AG04449 (cell line): Measurements from ENCODE around the gene ANKRD16.
"Not testable (repeated sequence)": the region's sequence is repeated elsewhere in the genome, so short reads cannot be mapped to it uniquely, and the experiment has no call there.

ENCODE experiments used
- CTCF ChIA-PET: fragments of 350-600 bp; formaldehyde crosslinking; extraction: SDS; loops from one replicate; lab custom pipeline; 2021; ENCODE audit warnings: antibody characterized with exemption; lab: Yijun Ruan, JAX
- POLR2A ChIA-PET: fragments of 400-600, 350-600 bp; formaldehyde crosslinking; extraction: SDS; loops from one replicate; lab custom pipeline; 2020; ENCODE audit warnings: antibody characterized with exemption, inconsistent platforms; lab: Yijun Ruan, JAX
- DNase-seq: peaks from one replicate; pipeline ENCODE4 v3.0.0-alpha.2; 2010; ENCODE audit warnings: low read depth, low spot score
- H3K4me3 ChIP-seq: 2 replicates; pipeline ENCODE4 v1.5.1; 2011; ENCODE audit warnings: low read depth, mild to moderate bottlenecking, control low read depth, low read length
- CTCF ChIP-seq: IDR thresholded peaks from one replicate; pipeline ENCODE4 v1.5.1; 2011; ENCODE audit warnings: mild to moderate bottlenecking, moderate library complexity, low read length, control low read depth, inconsistent platforms; ENCODE audit not compliant: insufficient read depth; ENCODE audit errors: missing control alignments

The ANKRD16 gene

GRCh38 chr10:5918763-5919162 is 29.1 kb upstream of the ANKRD16 start:
- DNase-seq = no peak
- ChIA-PET POLR2A (no interaction called here), CTCF (no interaction called here)
- no peak overlapping the region for H3K4me3 ChIP-seq
- no peak for TF ChIP-seq CTCF

GRCh38 chr10:5917305-5917704 is 27.6 kb upstream of the ANKRD16 start:
- ChIA-PET CTCF (no interaction called here), POLR2A (no interaction called here)
- no peak for TF ChIP-seq CTCF
- H3K4me3 ChIP-seq = no peak overlapping the region
- DNase-seq = no peak

- CTCF ChIA-PET = no interaction called here
- DNase-seq = no peak
- TF ChIP-seq CTCF = no peak
- POLR2A ChIA-PET = no interaction called here
- no peak overlapping the region for H3K4me3 ChIP-seq
Observed at GRCh38 chr10:5915451-5915850, 25.8 kb upstream of the ANKRD16 start.

GRCh38 chr10:5913736-5914135 is 24.0 kb upstream of the ANKRD16 start:
- ChIA-PET CTCF (no interaction called here), POLR2A (no interaction called here)
- no peak overlapping the region for H3K4me3 ChIP-seq
- TF ChIP-seq CTCF = no peak
- DNase-seq = no peak

- no peak overlapping the region for H3K4me3 ChIP-seq
- ChIA-PET CTCF (no interaction called here), POLR2A (interaction anchor here (0.7 kb wide), 1 partner anchor 16 kb away, joined by 3 read pairs; no protein-coding TSS in a partner anchor)
- no peak for TF ChIP-seq CTCF
- DNase-seq = no peak
Observed at GRCh38 chr10:5911670-5912069, 22.0 kb upstream of the ANKRD16 start.

GRCh38 chr10:5910323-5911100 is 20.8 kb upstream of the ANKRD16 start:
- ChIA-PET CTCF (no interaction called here), POLR2A (no interaction called here)
- H3K4me3 ChIP-seq = no peak overlapping the region
- DNase-seq = no peak
- no peak for TF ChIP-seq CTCF

- POLR2A ChIA-PET, CTCF ChIA-PET: not testable (repeated sequence)
Observed at GRCh38 chr10:5908676-5909075, 19.0 kb upstream of the ANKRD16 start.

More at GRCh38 chr10:5908676-5909075, 19.0 kb upstream of the ANKRD16 start:
- DNase-seq, H3K4me3 ChIP-seq: not testable (repeated sequence)
